ENCODE data around the gene CYB5R3. TPM values are rescaled to one million over a fixed set of nuclear protein-coding genes. Genes with fewer than 3 reads are reported as not detected.

The CYB5R3 gene
- total and polyA plus RNA-seq, 2 donors (not counting 3 experiments of a cell fraction or from before 2014, with no cell fraction given): 217 to 263 TPM

DNA sequence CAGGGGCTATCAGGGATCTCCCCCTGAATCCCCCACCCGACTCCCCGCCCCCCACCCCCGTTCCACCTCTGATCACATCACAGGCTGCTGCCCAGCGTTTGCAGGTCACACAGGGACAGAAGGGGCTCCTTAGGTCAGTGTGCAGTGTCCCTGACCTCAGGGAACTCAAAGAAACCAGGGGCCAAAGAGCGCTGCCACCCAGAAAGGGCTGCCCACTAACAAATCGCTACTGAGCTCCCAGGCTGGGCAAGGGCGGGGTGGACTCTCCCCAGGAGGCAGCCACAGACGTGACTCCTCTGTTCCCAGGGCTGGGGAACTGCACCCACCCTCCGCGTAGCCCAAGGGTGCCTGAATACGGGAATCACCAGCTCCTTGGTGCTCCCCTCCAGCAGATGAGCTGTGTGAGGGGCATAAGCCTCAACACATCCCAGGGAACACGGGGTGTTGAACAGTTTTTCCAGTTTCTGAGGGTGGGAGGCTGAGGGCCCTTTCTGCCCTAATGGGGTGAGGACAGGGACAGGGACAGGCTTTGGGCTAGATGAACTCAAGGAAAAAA lies 24.6 kb downstream of the CYB5R3 start:
- intact Hi-C loops (cut with micrococcal nuclease) (no loop called here), dilution Hi-C loops (cut with MboI; ENCODE audit: extremely low pct_ligation_motif_present, low sequenced_read_pairs) (no loop called here)
- BruUV-seq (replicated peaks): no TSS peak
- Histone ChIP-seq H4K20me1 (replicated peaks; ENCODE audit: control insufficient read depth, extremely low read depth, insufficient read depth, low read length) (no peaks in the 10 kb centered on the region), H3K4me2 (ENCODE audit: insufficient read depth, low read length) (no peak overlapping the region), H3K9me3 (replicated peaks; ENCODE audit: control insufficient read depth, insufficient read depth, low read length) (no peaks in the 10 kb centered on the region), H3K9ac (replicated peaks; ENCODE audit: extremely low read depth, insufficient read depth, low read length) (no peak overlapping the region), H3K36me3 (ENCODE audit: control insufficient read depth in 2 of 2, extremely low read depth in 1 of 2, insufficient read depth in 2 of 2, low read length in 2 of 2) (peaks cover 6 to 45% of the 10 kb centered on the region in 2 experiments), H3K9me1 (replicated peaks; ENCODE audit: control insufficient read depth, extremely low read depth, insufficient read depth, low read length) (no peaks in the 10 kb centered on the region), H3K79me2 (ENCODE audit: control insufficient read depth, insufficient read depth, low read length) (no peaks in the 10 kb centered on the region), H3K27me3 (ENCODE audit: control insufficient read depth in 2 of 2, insufficient read depth in 2 of 2, low read length in 2 of 2) (no peaks in the 10 kb centered on the region), H3K27ac (ENCODE audit: insufficient read depth, low read depth, low read length) (no peak overlapping the region), H3K4me1 (ENCODE audit: control insufficient read depth, extremely low read depth, insufficient read depth, low read length) (no peaks in the 10 kb centered on the region), H2AFZ (ENCODE audit: low read depth, low read length) (no peak overlapping the region), H3K4me3 (replicated peaks in 1 of 3; ENCODE audit: insufficient read depth in 1 of 3, low read depth in 1 of 3, low read length in 3 of 3) (no peak overlapping the region)
- TF ChIP-seq, protein P1, sequence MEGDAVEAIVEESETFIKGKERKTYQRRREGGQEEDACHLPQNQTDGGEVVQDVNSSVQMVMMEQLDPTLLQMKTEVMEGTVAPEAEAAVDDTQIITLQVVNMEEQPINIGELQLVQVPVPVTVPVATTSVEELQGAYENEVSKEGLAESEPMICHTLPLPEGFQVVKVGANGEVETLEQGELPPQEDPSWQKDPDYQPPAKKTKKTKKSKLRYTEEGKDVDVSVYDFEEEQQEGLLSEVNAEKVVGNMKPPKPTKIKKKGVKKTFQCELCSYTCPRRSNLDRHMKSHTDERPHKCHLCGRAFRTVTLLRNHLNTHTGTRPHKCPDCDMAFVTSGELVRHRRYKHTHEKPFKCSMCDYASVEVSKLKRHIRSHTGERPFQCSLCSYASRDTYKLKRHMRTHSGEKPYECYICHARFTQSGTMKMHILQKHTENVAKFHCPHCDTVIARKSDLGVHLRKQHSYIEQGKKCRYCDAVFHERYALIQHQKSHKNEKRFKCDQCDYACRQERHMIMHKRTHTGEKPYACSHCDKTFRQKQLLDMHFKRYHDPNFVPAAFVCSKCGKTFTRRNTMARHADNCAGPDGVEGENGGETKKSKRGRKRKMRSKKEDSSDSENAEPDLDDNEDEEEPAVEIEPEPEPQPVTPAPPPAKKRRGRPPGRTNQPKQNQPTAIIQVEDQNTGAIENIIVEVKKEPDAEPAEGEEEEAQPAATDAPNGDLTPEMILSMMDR (IDR thresholded peaks at IDR 0.05; ENCODE audit: extremely low read depth in 1 of 2, insufficient read depth in 1 of 2, low read depth in 1 of 2, low read length in 2 of 2): no peak
- ChIA-PET POLR2A (interaction anchor here (0.6 kb wide), 1 partner anchor 391 kb away, joined by 4 read pairs; the partner anchor contains the start of gene PACSIN2), CTCF (interaction anchor here (1.2 to 3.0 kb wide), 2 partner anchors 9 to 195 kb away, joined by 3 to 17 read pairs; partner anchors contain the start of gene POLDIP3)
- FAIRE-seq: no peak
- no peak for DNase-seq (ENCODE audit: low read depth, low spot score)

DNA sequence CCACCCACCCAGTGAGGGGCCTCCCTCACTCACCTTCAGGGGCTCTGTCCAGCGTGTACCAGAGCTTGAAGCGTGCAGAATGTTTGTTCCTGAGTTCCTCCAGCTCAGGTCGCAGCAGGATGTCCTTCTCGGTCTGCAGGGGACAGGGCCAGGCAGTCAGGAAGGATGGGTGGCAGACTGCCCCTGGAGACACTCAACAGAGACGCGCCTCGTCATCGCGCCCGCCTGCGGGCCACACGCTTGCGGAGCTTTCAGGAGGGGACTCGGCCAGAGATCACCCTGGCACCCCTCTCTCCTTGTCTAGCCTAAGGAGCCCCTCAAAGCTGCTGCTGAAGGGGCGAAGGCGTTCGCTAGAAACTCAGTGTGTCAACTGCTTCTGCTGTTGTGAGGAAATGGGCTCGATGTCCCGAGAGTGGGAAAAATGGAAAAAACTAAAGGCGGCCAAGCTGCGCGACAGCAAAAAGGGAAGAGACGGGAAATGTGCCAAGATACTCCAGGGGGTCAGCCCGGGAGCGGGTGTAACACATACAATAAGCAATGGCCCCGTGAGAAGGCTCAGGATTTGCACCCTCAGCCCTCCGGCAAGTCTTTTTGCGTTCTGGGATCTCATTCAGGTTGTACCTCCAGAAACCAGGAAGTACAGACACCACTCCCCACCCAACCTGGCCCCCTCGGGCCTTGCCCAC lies 25.3 kb downstream of the CYB5R3 start:
- Histone ChIP-seq H3K27me3 (ENCODE audit: control insufficient read depth in 2 of 2, insufficient read depth in 2 of 2, low read length in 2 of 2) (no peaks in the 10 kb centered on the region), H3K36me3 (ENCODE audit: control insufficient read depth in 2 of 2, extremely low read depth in 1 of 2, insufficient read depth in 2 of 2, low read length in 2 of 2) (peaks cover 8 to 42% of the 10 kb centered on the region in 2 experiments), H3K79me2 (ENCODE audit: control insufficient read depth, insufficient read depth, low read length) (no peaks in the 10 kb centered on the region), H4K20me1 (replicated peaks; ENCODE audit: control insufficient read depth, extremely low read depth, insufficient read depth, low read length) (no peaks in the 10 kb centered on the region), H3K9me1 (replicated peaks; ENCODE audit: control insufficient read depth, extremely low read depth, insufficient read depth, low read length) (no peaks in the 10 kb centered on the region), H3K9ac (replicated peaks; ENCODE audit: extremely low read depth, insufficient read depth, low read length) (no peak overlapping the region), H3K9me3 (replicated peaks; ENCODE audit: control insufficient read depth, insufficient read depth, low read length) (no peaks in the 10 kb centered on the region), H2AFZ (ENCODE audit: low read depth, low read length) (no peak overlapping the region), H3K4me3 (replicated peaks in 1 of 3; ENCODE audit: insufficient read depth in 1 of 3, low read depth in 1 of 3, low read length in 3 of 3) (no peak overlapping the region), H3K4me1 (ENCODE audit: control insufficient read depth, extremely low read depth, insufficient read depth, low read length) (no peaks in the 10 kb centered on the region), H3K4me2 (ENCODE audit: insufficient read depth, low read length) (no peak overlapping the region), H3K27ac (ENCODE audit: insufficient read depth, low read depth, low read length) (no peak overlapping the region)
- no TSS peak for BruUV-seq (replicated peaks)
- no peak for TF ChIP-seq POLR2A (IDR thresholded peaks at IDR 0.05; ENCODE audit: low read depth, low read length)
- no peak for TF ChIP-seq FOS (IDR thresholded peaks at IDR 0.05; ENCODE audit: borderline replicate concordance, insufficient read depth, low read length)
- TF ChIP-seq, protein P2, sequence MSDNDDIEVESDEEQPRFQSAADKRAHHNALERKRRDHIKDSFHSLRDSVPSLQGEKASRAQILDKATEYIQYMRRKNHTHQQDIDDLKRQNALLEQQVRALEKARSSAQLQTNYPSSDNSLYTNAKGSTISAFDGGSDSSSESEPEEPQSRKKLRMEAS (IDR thresholded peaks at IDR 0.05; ENCODE audit: insufficient read depth, insufficient read length): no peak
- TF ChIP-seq, protein P1 (IDR thresholded peaks at IDR 0.05; ENCODE audit: extremely low read depth in 1 of 2, insufficient read depth in 1 of 2, low read depth in 1 of 2, low read length in 2 of 2): no peak
- TF ChIP-seq EZH2 (IDR thresholded peaks at IDR 0.05; ENCODE audit: borderline replicate concordance, low read depth, low read length, severe bottlenecking): no peak
- TF ChIP-seq JUN (IDR thresholded peaks at IDR 0.05; ENCODE audit: borderline replicate concordance, insufficient read depth, insufficient read length, low read depth): no peak
- TF ChIP-seq POLR2AphosphoS5 (IDR thresholded peaks at IDR 0.05; ENCODE audit: insufficient read depth, low read depth, low read length): no peak
- ChIA-PET CTCF (interaction anchor here (3.0 to 4.2 kb wide), 2 partner anchors 196 to 466 kb away, joined by 17 to 19 read pairs; no protein-coding TSS in a partner anchor), POLR2A (no interaction called here)
- dilution Hi-C loops (cut with MboI; ENCODE audit: extremely low pct_ligation_motif_present, low sequenced_read_pairs): no loop called here
- FAIRE-seq (no peak), DNase-seq (ENCODE audit: low read depth, low spot score) (no peak)
- intact Hi-C loops (cut with micrococcal nuclease): no loop called here

All from endothelial cell of umbilical vein (primary cell).